PC-3 (cell line): ENCODE data around the gene MPP1.

ENCODE experiments used
- CTCF ChIP-seq: fragments of 300-600 bp; sonication (generic); conservative IDR thresholded peaks from 2 replicates; pipeline ENCODE4 v1.5.1; 2017; ENCODE audit warnings: antibody characterized with exemption, low read depth, mild to moderate bottlenecking, low read length
- EZH2 ChIP-seq: fragments of 300-600 bp; sonication (generic); IDR thresholded peaks from one replicate; pipeline ENCODE4 v1.6.1; 2017; ENCODE audit warnings: antibody characterized with exemption, mild to moderate bottlenecking, low read length; ENCODE audit not compliant: unreplicated experiment
- EZH2phosphoT487 ChIP-seq: fragments of 300-600 bp; sonication (generic); IDR thresholded peaks from 2 replicates; pipeline ENCODE4 v1.6.1; 2018; ENCODE audit warnings: mild to moderate bottlenecking, antibody characterized with exemption, low read length, borderline replicate concordance

GRCh38 chrX:154793084-154793795, 12.0 kb downstream of the MPP1 start:
- no peak for TF ChIP-seq CTCF
- no peak for TF ChIP-seq EZH2
- TF ChIP-seq EZH2phosphoT487: no peak
